GM23338 (cell line): Measurements from ENCODE around the gene PRKCD.

Source experiments
- CREB1 ChIP-seq: fragments of 250-450 bp; sonication (Bioruptor Pico); IDR thresholded peaks from 2 replicates; pipeline ENCODE4 v1.5.0; 2020; ENCODE audit warnings: low read depth, mild to moderate bottlenecking, moderate library complexity
- CTCF ChIP-seq, 2 experiments: fragments of 200-600 bp in 1 of 2; sonication (generic) in 1 of 2; conservative IDR thresholded peaks; 2 replicates each; pipeline versions ENCODE4 v1.5.1 to v1.6.1; 2016 to 2017; ENCODE audit warnings: antibody characterized with exemption in 2 of 2, low read depth in 2 of 2, mild to moderate bottlenecking in 2 of 2, moderate library complexity in 1 of 2
- EZH2 ChIP-seq: fragments of 200-600 bp; sonication (generic); IDR thresholded peaks from one replicate; pipeline ENCODE4 v1.8.0; 2017; ENCODE audit warnings: antibody characterized with exemption, mild to moderate bottlenecking, low read depth; ENCODE audit not compliant: unreplicated experiment
- POLR2AphosphoS5 ChIP-seq: IDR thresholded peaks from 2 replicates; pipeline ENCODE4 v1.6.1; 2016; ENCODE audit warnings: antibody characterized with exemption, low read depth

DNA sequence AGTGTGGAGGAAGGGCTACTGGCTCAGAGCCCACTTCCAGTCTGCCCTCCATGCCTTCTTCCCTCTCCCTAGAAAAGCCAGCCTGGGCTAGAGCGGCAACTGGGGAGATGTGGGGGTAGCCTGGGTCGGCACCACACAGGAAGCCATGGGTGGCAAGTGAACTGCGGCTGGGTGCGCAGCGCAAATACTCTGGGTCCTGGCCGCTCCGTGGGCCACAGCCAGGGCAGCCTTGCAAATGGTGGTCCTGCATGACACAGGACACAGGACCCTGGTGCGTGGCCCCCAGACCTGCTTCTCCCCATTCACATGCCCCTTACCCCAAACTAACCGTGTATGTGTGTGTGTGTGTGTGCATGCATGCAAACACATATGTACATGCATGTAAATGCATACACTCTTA lies 25.7 kb downstream of the PRKCD start:
- no peak for TF ChIP-seq CTCF (conservative IDR thresholded peaks at IDR 0.05; ENCODE audit: low read depth in 2 of 2)
- no peak for TF ChIP-seq CREB1 (CRISPR knock-in tag)
- no peak for TF ChIP-seq POLR2AphosphoS5
- no peak for TF ChIP-seq EZH2
